ACC112 (cell line): ENCODE data around the gene ALKBH6.

Experiments
- H2AFZ ChIP-seq: fragments of 200-600 bp; sonication (generic); one replicate; pipeline ENCODE4 v1.6.0; 2017; ENCODE audit warnings: antibody characterized with exemption, low read length; ENCODE audit not compliant: unreplicated experiment
- H3K27ac ChIP-seq: fragments of 200-600 bp; sonication (generic); 2 replicates; pipeline ENCODE4 v1.5.1; 2014; ENCODE audit warnings: low read depth, mild to moderate bottlenecking, antibody characterized with exemption, low read length, moderate library complexity
- H3K27me3 ChIP-seq: fragments of 200-600 bp; sonication (generic); 2 replicates; pipeline ENCODE4 v1.6.1; 2014; ENCODE audit warnings: mild to moderate bottlenecking, antibody characterized with exemption, low read length, moderate library complexity, mixed read lengths; ENCODE audit not compliant: insufficient read depth
- H3K36me3 ChIP-seq: fragments of 200-600 bp; sonication (generic); 2 replicates; pipeline ENCODE4 v1.6.1; 2016; ENCODE audit warnings: mild to moderate bottlenecking, antibody characterized with exemption, low read length, moderate library complexity, mixed read lengths; ENCODE audit not compliant: insufficient read depth
- H3K4me1 ChIP-seq: fragments of 200-600 bp; sonication (generic); one replicate; pipeline ENCODE4 v1.6.1; 2016; ENCODE audit warnings: low read length, mixed read lengths; ENCODE audit not compliant: insufficient read depth, unreplicated experiment, control insufficient read depth
- H3K4me3 ChIP-seq: fragments of 200-600 bp; sonication (generic); 2 replicates; pipeline ENCODE4 v1.5.1; 2014; ENCODE audit warnings: mild to moderate bottlenecking, low read depth, low read length
- H3K79me2 ChIP-seq: fragments of 200-600 bp; sonication (generic); one replicate; pipeline ENCODE4 v1.6.0; 2016; ENCODE audit warnings: low read length; ENCODE audit not compliant: control insufficient read depth, unreplicated experiment, insufficient read depth

ALKBH6 gene

GRCh38 chr19:36028313-36029041 lies 14.5 kb upstream of the ALKBH6 start:
- no peaks in the 10 kb centered on the region for H3K36me3 ChIP-seq
- no peaks in the 10 kb centered on the region for H3K79me2 ChIP-seq
- H3K4me1 ChIP-seq, result no peaks in the 10 kb centered on the region
- no peak overlapping the region for H2AFZ ChIP-seq
- H3K27ac ChIP-seq, result no peak overlapping the region
- no peaks in the 10 kb centered on the region for H3K27me3 ChIP-seq
- H3K4me3 ChIP-seq, result no peak overlapping the region

- no peak overlapping the region for H2AFZ ChIP-seq
- H3K4me3 ChIP-seq, result no peak overlapping the region
- H3K4me1 ChIP-seq, result no peaks in the 10 kb centered on the region
- H3K27me3 ChIP-seq, result no peaks in the 10 kb centered on the region
- no peaks in the 10 kb centered on the region for H3K36me3 ChIP-seq
- no peak overlapping the region for H3K27ac ChIP-seq
- H3K79me2 ChIP-seq, result no peaks in the 10 kb centered on the region
Measured at GRCh38 chr19:36027696-36028095, 13.7 kb upstream of the ALKBH6 start.

DNA sequence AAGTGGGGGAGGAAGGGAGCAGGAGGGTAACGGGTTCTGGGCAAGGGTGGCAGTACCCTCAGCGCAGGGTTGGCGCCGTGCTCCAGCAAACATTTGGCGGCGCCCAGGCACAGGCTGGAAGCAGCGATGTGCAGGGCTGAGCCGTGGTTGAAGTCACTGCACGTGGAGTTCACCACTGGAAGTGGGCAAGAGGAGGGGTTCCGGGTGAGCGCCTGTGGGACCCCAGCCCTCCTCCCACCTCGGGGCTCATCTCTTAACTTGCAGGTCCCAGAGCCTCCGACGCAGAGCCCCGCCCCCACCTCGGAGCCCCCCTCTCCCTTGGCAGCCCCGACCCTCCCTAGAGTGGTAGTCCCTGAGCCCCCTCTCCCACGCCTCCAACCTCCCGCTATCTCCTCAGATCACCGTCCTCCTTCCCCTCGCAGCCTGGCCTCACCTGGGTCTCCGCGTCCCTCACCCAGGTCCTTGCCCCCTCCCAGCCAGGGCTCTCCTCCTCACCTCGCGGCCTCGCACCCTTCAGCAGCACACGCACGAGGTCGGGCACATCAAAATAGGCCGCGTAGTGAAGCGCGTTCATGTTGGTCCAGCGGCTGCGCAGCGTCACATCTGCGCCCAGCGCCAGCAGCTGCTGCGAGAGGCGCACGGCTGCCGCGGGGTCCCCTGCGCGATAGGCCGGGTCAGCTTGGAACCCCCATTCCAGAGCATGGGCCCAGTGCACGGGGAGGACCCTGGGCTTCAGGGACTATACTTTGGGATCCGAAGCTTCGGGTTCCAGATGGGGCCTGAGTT lies 12.3 kb upstream of the ALKBH6 start:
- no peak overlapping the region for H3K4me3 ChIP-seq
- no peaks in the 10 kb centered on the region for H3K27me3 ChIP-seq
- H3K36me3 ChIP-seq, result no peaks in the 10 kb centered on the region
- H3K4me1 ChIP-seq, result no peaks in the 10 kb centered on the region
- H3K27ac ChIP-seq, result no peak overlapping the region
- no peak overlapping the region for H2AFZ ChIP-seq
- no peaks in the 10 kb centered on the region for H3K79me2 ChIP-seq

DNA sequence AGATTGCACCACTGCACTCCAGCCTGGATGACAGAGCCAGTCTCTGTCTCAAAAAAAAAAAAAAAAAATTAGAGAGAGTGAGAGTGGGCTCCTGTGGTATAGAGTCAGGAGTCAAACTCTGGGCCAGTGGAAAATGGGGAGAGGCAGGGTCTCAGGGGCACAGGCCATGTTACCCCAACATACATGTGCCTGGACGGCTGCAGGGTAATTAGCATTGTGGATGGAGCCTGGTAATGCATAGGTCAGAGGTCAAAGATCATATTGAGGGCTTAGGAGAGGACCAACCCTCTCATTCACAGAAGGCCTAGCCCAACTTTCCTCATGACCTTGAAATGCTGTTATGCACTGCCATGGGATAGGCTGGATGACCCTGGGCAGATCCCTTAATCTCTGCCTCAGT lies 11.5 kb upstream of the ALKBH6 start:
- Histone ChIP-seq H3K4me3 (no peak overlapping the region), H3K27ac (no peak overlapping the region), H3K79me2 (no peaks in the 10 kb centered on the region), H3K4me1 (no peaks in the 10 kb centered on the region), H2AFZ (no peak overlapping the region), H3K27me3 (no peaks in the 10 kb centered on the region), H3K36me3 (no peaks in the 10 kb centered on the region)

- H3K36me3 ChIP-seq, result no peaks in the 10 kb centered on the region
- no peak overlapping the region for H2AFZ ChIP-seq
- H3K79me2 ChIP-seq, result no peaks in the 10 kb centered on the region
- H3K27ac ChIP-seq, result no peak overlapping the region
- no peaks in the 10 kb centered on the region for H3K27me3 ChIP-seq
- H3K4me3 ChIP-seq, result no peak overlapping the region
- no peaks in the 10 kb centered on the region for H3K4me1 ChIP-seq
Measured at GRCh38 chr19:36023432-36023831, 9.4 kb upstream of the ALKBH6 start.

- H2AFZ ChIP-seq, result no peak overlapping the region
- H3K36me3 ChIP-seq, result no peaks in the 10 kb centered on the region
- no peak overlapping the region for H3K27ac ChIP-seq
- no peak overlapping the region for H3K4me3 ChIP-seq
- peaks cover 3% of the 10 kb centered on the region for H3K4me1 ChIP-seq
- H3K79me2 ChIP-seq, result no peaks in the 10 kb centered on the region
- no peaks in the 10 kb centered on the region for H3K27me3 ChIP-seq
Measured at GRCh38 chr19:36019061-36019670, 5.2 kb upstream of the ALKBH6 start.

DNA sequence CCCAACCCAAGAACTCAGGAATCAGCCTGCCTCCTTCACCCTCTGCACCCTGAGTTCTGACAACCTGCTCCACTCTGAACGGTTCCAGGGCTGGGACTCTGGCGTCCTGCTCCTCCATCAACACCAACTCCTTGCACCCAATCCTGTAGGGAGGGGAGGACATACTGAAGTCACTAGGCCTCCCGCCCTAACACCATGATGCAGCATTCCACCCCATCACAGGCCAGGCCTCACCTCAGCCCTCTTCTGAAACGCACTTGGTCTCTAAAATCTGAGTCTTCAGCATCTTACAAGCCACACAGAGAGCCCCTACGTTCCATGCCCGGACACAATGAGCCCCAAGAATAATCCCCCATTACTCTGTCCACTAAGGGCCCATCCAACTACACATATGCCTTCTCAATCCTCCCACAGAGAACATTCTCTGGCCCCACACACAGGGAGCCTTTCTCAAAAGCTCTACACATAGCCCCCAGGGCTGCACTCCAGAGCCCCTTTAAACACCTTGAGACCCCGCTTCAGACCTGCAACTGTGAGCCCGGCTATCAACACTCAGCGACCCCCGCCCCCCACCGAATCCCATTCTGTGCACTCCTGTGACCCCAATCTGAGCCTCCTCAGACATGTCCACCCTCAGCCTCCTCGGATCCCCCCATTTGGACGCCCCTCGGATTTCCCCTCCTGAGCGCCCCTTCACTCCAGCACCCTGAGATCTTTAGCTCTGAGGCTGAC lies 567 bp downstream of the ALKBH6 start:
- peaks cover 3% of the 10 kb centered on the region for H3K4me1 ChIP-seq
- no peaks in the 10 kb centered on the region for H3K79me2 ChIP-seq
- peak overlapping the region; percentile 75 for H3K4me3 ChIP-seq
- H2AFZ ChIP-seq, result no peak overlapping the region
- no peaks in the 10 kb centered on the region for H3K27me3 ChIP-seq
- H3K36me3 ChIP-seq, result no peaks in the 10 kb centered on the region
- H3K27ac ChIP-seq, result no peak overlapping the region

- no peaks in the 10 kb centered on the region for H3K79me2 ChIP-seq
- no peaks in the 10 kb centered on the region for H3K36me3 ChIP-seq
- H2AFZ ChIP-seq, result no peak overlapping the region
- no peak overlapping the region for H3K4me3 ChIP-seq
- H3K27ac ChIP-seq, result no peak overlapping the region
- peaks cover 3% of the 10 kb centered on the region for H3K4me1 ChIP-seq
- H3K27me3 ChIP-seq, result no peaks in the 10 kb centered on the region
Measured at GRCh38 chr19:36010402-36010801, 3.6 kb downstream of the ALKBH6 start.

DNA sequence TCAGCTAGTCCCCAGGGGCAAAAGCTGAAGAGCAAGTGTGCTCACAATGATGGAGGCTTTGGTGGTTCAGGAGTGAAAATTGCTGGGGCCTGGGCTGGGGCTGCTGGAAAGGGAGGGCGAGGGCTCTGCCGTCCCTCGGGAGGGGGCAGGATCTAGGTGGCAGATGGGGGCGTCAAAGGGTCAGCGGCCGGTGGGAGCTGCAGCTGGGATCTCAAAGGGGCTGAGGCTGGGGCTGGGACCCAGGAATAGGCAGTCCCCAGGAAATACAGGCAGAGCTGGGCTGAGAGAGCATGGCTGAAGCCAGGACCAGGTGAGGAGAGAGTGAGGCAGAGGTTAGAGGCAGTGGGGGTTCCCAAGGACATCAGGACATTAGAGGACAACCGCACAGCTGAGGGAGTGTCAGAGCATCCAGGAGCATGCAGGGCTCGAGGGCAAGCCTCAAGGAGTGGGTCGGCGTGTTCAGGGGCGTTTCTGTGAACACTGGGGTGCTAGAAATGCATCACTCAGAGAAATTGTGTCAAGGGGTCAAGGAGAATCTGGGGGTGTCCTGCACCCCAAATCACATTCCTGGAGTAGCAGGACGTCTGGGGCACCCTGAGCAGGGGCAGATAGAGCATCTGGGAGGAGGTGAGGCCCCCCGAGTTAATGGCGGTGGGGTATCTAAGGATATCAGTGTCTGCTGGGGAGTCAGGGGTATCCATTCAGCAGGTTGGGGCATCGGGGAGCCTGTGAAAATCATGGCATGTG lies 4.2 kb downstream of the ALKBH6 start:
- Histone ChIP-seq H2AFZ (no peak overlapping the region), H3K4me3 (peak overlapping the region; percentile 65), H3K79me2 (no peaks in the 10 kb centered on the region), H3K36me3 (no peaks in the 10 kb centered on the region), H3K4me1 (peaks cover under 1% of the 10 kb centered on the region), H3K27ac (no peak overlapping the region), H3K27me3 (no peaks in the 10 kb centered on the region)

GRCh38 chr19:36009220-36009619 lies 4.8 kb downstream of the ALKBH6 start:
- H3K27ac ChIP-seq, result no peak overlapping the region
- H3K79me2 ChIP-seq, result no peaks in the 10 kb centered on the region
- no peak overlapping the region for H2AFZ ChIP-seq
- H3K4me1 ChIP-seq, result no peaks in the 10 kb centered on the region
- H3K27me3 ChIP-seq, result no peaks in the 10 kb centered on the region
- peak overlapping the region; percentile 65 for H3K4me3 ChIP-seq
- no peaks in the 10 kb centered on the region for H3K36me3 ChIP-seq
